Endodermal cell (in vitro differentiated cells): Measurements from ENCODE around the gene IDS. TPM values are rescaled to one million over a fixed set of nuclear protein-coding genes. Genes with fewer than 3 reads are reported as not detected.
"Not testable (repeated sequence)": the region's sequence is repeated elsewhere in the genome, so short reads cannot be mapped to it uniquely, and the experiment has no call there.

Experiments
- DNase-seq: peaks from one replicate; pipeline ENCODE4 v3.0.0-alpha.2; 2017
- H3K27ac ChIP-seq: 2 replicates; pipeline ENCODE4 v1.5.1; 2013; ENCODE audit warnings: mild to moderate bottlenecking, low read depth, low read length, moderate library complexity
- H3K27me3 ChIP-seq: 2 replicates; pipeline ENCODE4 v1.6.1; 2013; ENCODE audit warnings: mild to moderate bottlenecking, low read length, moderate library complexity; ENCODE audit not compliant: insufficient read depth, control insufficient read depth, poor library complexity, severe bottlenecking
- H3K36me3 ChIP-seq: 2 replicates; pipeline ENCODE4 v1.7.0; 2013; ENCODE audit warnings: mild to moderate bottlenecking, low read length, moderate library complexity; ENCODE audit not compliant: control insufficient read depth, insufficient read depth
- H3K4me1 ChIP-seq: one replicate; pipeline ENCODE4 v1.7.0; 2013; ENCODE audit warnings: low read length; ENCODE audit not compliant: control insufficient read depth, insufficient read depth
- H3K4me3 ChIP-seq: 2 replicates; pipeline ENCODE4 v1.5.1; 2013; ENCODE audit warnings: mild to moderate bottlenecking, low read length, moderate library complexity
- H3K9ac ChIP-seq: 2 replicates; pipeline ENCODE4 v1.6.1; 2013; ENCODE audit warnings: mild to moderate bottlenecking, low read length, moderate library complexity; ENCODE audit not compliant: poor library complexity, severe bottlenecking; ENCODE audit errors: extremely low read depth
- H3K9me3 ChIP-seq: 2 replicates; pipeline ENCODE4 v1.6.1; 2013; ENCODE audit warnings: mild to moderate bottlenecking, low read length, moderate library complexity; ENCODE audit not compliant: control insufficient read depth
- H3K27ac Mint-ChIP-seq: 2 replicates; pipeline ENCODE4 v1.8.0; 2020; ENCODE audit warnings: mixed read lengths
- H3K27me3 Mint-ChIP-seq: 2 replicates; pipeline ENCODE4 v1.8.0; 2021; ENCODE audit warnings: mild to moderate bottlenecking, mixed read lengths; ENCODE audit not compliant: insufficient read depth
- H3K36me3 Mint-ChIP-seq: 2 replicates; pipeline ENCODE4 v1.8.0; 2020; ENCODE audit warnings: low read depth, mixed read lengths
- H3K4me1 Mint-ChIP-seq: 2 replicates; pipeline ENCODE4 v1.8.0; 2020; ENCODE audit warnings: mixed read lengths
- H3K4me3 Mint-ChIP-seq: 2 replicates; pipeline ENCODE4 v1.8.0; 2020; ENCODE audit warnings: mild to moderate bottlenecking, moderate library complexity, mixed read lengths
- H3K9me3 Mint-ChIP-seq: 2 replicates; pipeline ENCODE4 v1.8.0; 2020; ENCODE audit warnings: mild to moderate bottlenecking, mixed read lengths
- CTCF ChIP-seq: fragments of 200-600 bp; sonication (generic); conservative IDR thresholded peaks from 2 replicates; pipeline ENCODE4 v1.5.0; 2021; ENCODE audit warnings: antibody characterized with exemption, mild to moderate bottlenecking
- WGBS, 2 experiments: methylation state at CpG; one replicate each; pipeline versions ENCODE4 v1.1.5 to v1.1.7; 2013; ENCODE audit warnings: missing lambda C conversion rate in 2 of 2, mixed read lengths in 1 of 2; ENCODE audit not compliant: insufficient coverage in 1 of 2, insufficient read length in 1 of 2; 5-methylcytosine and 5-hydroxymethylcytosine counted together
- total RNA-seq, 2 donors: library from RNA; stranded (reverse); fragmentation: NEBNext Ultra II Directional in 1 of 2; extraction: Animal tissue kit (Norgen Biotek cat#: 25700) in 1 of 2; gene quantifications; 2 replicates in 1 of 2; 3 replicates in 1 of 2; pipeline ENCODE4 v1.2.1, GENCODE V29; 2021

Gene IDS
- total RNA-seq, 2 donors from 2014 or later: 28.2 to 43.9 TPM

- no peaks in the 10 kb centered on the region for H3K27me3 ChIP-seq
- H3K4me3 ChIP-seq: no peak overlapping the region
- peaks cover 8% of the 10 kb centered on the region for H3K4me1 Mint-ChIP-seq
- no peaks in the 10 kb centered on the region for H3K36me3 Mint-ChIP-seq
- no peak overlapping the region for H3K27ac Mint-ChIP-seq
- TF ChIP-seq CTCF: no peak
- no peak overlapping the region for H3K9ac ChIP-seq
- peaks cover 50% of the 10 kb centered on the region for H3K9me3 Mint-ChIP-seq
- no peaks in the 10 kb centered on the region for H3K9me3 ChIP-seq
- H3K27me3 Mint-ChIP-seq: no peaks in the 10 kb centered on the region
- no peak for DNase-seq
- H3K27ac ChIP-seq: no peak overlapping the region
- 90% methylated on average over 2 of the region's 2 CpGs; no CpG with 5 or more reads in 1 of the 2 experiments for whole genome bisulfite sequencing, 2 experiments
- no peaks in the 10 kb centered on the region for H3K36me3 ChIP-seq
- no peaks in the 10 kb centered on the region for H3K4me1 ChIP-seq
- H3K4me3 Mint-ChIP-seq: no peak overlapping the region
Observed at GRCh38 chrX:149522916-149523315, 17.8 kb upstream of the IDS start.

GRCh38 chrX:149521438-149521837 is 16.3 kb upstream of the IDS start:
- Histone ChIP-seq H3K36me3 (no peaks in the 10 kb centered on the region), H3K27ac (no peak overlapping the region), H3K4me1 (no peaks in the 10 kb centered on the region), H3K27me3 (no peaks in the 10 kb centered on the region), H3K9ac (no peak overlapping the region), H3K9me3 (no peaks in the 10 kb centered on the region), H3K4me3 (no peak overlapping the region)
- H3K27ac Mint-ChIP-seq: no peak overlapping the region
- no peak overlapping the region for H3K4me3 Mint-ChIP-seq
- H3K4me1 Mint-ChIP-seq: peaks cover 11% of the 10 kb centered on the region
- peaks cover 61% of the 10 kb centered on the region for H3K9me3 Mint-ChIP-seq
- no peak for DNase-seq
- H3K36me3 Mint-ChIP-seq: peaks cover 1% of the 10 kb centered on the region
- no peak for TF ChIP-seq CTCF
- 82 to 93% methylated on average over 3 to 6 of the region's 9 CpGs for WGBS, 2 experiments
- H3K27me3 Mint-ChIP-seq: no peaks in the 10 kb centered on the region

GRCh38 chrX:149520636-149521277 is 15.7 kb upstream of the IDS start:
- H3K4me3 ChIP-seq, DNase-seq, H3K36me3 Mint-ChIP-seq, H3K9ac ChIP-seq, H3K4me3 Mint-ChIP-seq, H3K27me3 ChIP-seq, H3K27ac ChIP-seq, H3K4me1 ChIP-seq, H3K27me3 Mint-ChIP-seq, H3K9me3 ChIP-seq, H3K27ac Mint-ChIP-seq, H3K36me3 ChIP-seq: not testable (repeated sequence)
- peaks cover 67% of the 10 kb centered on the region for H3K9me3 Mint-ChIP-seq
- peaks cover 17% of the 10 kb centered on the region for H3K4me1 Mint-ChIP-seq
- 100% methylated on average over 3 of the region's 3 CpGs; no CpG with 5 or more reads in 1 of the 2 experiments for WGBS, 2 experiments

- H3K9me3 Mint-ChIP-seq: peaks cover 73% of the 10 kb centered on the region
- Histone ChIP-seq H3K9me3 (no peaks in the 10 kb centered on the region), H3K4me3 (no peak overlapping the region), H3K27me3 (no peaks in the 10 kb centered on the region), H3K4me1 (no peaks in the 10 kb centered on the region), H3K27ac (no peak overlapping the region), H3K9ac (no peak overlapping the region), H3K36me3 (no peaks in the 10 kb centered on the region)
- no peak for DNase-seq
- 83 to 96% methylated on average over 1 to 7 of the region's 7 CpGs for WGBS, 2 experiments
- no peaks in the 10 kb centered on the region for H3K27me3 Mint-ChIP-seq
- H3K4me1 Mint-ChIP-seq: peaks cover 18% of the 10 kb centered on the region
- H3K4me3 Mint-ChIP-seq: no peak overlapping the region
- H3K36me3 Mint-ChIP-seq: peaks cover 1% of the 10 kb centered on the region
- no peak for TF ChIP-seq CTCF
- no peak overlapping the region for H3K27ac Mint-ChIP-seq
Observed at GRCh38 chrX:149518236-149518635, 13.1 kb upstream of the IDS start.
